ENCODE results near the gene BCAS3.
A peak's percentile ranks its signal among the peaks of the same experiment; 100 is the strongest.

The BCAS3 gene

DNA sequence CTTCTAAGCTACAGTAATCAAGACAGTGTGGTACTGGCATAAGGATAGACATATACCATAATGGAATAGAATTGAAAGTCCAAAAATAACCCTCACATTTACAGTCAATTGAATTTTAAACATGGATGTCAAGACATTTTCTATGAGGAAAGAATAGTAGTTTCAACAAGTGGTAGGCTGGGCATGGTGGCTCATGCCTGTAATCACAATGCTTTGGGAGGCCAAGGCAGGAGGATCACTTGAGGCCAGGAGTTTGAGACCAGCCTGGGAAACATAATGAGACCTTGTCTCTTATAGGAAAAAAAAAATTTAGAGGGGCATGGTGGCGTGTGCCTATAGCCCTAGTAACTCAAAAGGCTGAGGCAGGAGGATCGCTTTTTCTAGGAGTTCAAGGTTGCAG, 599.2 kb downstream of the BCAS3 start:
- DNase-seq = no peak

DNA sequence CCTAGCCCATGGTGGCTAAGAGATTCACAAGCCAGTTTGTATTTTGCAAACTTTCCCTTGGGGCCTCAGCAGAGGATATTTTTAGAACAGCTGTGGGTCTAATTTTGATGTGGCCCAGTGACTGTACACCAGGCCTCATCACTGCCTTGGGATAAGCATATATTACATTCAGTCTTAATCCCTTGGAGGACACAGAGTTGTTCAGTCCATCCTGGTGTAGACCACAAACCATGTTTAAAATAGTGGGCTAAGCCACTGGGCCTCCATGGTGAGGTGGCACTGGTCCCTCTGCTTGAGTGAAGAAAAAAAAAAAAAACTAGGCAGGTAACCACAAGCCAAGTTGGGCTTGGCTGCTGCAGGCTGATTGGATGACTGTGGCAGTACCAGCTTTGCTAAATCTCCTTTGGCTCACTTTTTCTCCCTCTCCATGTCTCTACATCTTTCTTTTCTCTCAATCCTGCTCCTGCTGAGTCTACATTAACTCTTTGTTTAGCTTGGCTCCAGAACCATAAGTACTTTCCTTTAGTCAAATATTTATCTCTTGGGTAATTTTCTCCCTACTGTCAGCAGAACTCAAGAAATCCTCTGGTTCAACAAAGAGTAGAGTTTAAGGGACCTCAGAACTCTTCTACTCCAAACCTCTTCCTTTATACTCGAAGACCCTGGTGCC, 602.0 kb downstream of the BCAS3 start:
- peak; percentile 58 for DNase-seq

DNA sequence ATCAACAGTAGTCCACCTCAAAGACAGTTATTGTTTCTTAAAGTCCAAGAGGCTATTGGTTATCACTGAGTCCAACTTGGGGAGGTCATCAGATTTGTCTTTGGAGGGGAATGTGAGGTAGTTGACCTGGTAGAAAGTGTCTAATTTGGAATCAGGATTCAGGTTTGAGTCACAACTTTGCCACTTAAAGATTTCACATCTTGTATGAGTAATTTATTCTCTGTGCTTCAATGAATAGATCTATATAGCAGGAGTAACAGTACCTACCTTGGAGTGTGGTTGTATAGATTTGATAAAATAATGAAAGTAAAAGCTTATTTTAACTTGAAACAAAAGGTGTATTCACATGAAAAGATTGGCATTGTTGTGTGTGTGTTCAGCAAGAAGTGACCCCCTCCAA, 602.7 kb downstream of the BCAS3 start:
- DNase-seq = no peak

DNA sequence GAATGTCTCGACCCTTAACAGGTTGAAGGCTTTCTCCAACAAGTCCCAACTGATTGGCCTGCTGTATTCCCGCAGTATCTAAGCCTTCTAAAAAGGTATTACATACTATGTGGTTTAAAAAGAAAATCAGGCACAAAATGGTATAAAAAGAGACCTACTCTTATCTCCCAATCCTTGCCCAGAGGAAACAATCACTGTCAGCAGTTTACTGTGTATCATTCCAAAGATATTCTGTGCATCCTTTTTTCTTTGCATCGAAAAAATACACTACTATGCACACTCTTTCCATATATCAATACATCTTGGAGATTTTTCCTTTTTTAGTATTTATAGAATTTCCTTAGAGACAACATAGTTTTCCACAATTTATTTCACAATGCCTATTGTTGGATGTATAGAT, 603.2 kb downstream of the BCAS3 start:
- no peak for DNase-seq

DNA sequence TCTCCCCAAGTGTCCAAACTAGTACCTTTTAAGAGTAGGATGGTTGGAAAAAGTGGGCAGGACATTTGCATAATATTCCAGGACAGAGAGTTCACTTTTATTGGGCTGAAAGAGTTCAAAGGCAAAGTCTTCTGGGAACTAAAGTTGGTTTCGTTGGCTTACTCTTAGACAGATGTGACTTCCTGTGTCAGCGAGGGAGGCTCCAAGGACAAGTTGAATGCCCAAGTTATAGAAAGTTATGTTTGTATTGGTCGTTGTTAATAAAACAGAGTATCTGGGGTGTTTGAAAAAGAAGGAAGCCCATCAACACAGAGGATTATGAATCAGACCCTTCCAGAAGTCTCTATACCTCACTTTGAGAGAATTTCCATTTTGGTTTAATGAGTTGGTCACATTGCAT, 604.7 kb downstream of the BCAS3 start:
- DNase-seq = no peak

DNA sequence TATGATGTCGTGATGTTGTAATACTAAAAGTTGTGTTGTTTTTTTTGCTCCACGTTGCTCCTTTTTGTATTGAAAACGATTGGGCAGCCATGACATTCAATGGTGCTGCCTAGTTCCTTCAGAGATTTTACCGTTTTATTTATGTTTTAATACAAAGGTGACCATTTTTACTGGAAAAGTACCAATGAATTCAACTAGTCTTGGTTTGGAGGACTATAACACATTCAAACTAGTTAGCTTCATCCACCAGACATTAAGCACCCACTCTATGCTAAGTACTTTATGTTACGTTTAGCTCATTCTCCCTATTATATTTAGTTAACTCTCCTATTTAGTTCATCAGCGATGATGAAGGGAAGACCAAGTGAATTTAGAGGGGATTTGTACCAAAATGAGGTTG, 605.4 kb downstream of the BCAS3 start:
- no peak for DNase-seq

DNA sequence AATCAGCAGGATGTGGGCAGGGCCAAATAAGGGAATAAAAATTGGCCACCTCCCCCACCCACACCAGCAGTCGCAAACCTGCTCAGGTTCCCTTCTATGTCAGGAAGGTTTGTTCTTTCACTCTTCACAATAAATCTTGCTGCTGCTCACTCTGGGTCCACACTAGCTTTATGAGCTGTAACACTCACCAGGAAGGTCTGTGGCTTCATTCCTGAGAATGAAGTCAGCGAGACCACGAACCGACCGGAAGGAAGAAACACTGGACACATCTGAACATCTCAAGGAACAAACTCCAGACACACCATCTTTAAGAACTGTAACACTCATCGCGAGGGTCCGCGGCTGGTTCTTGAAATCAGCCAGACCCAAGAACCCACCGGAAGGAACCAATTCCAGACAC, 606.5 kb downstream of the BCAS3 start:
- DNase-seq = peak; percentile 91

DNA sequence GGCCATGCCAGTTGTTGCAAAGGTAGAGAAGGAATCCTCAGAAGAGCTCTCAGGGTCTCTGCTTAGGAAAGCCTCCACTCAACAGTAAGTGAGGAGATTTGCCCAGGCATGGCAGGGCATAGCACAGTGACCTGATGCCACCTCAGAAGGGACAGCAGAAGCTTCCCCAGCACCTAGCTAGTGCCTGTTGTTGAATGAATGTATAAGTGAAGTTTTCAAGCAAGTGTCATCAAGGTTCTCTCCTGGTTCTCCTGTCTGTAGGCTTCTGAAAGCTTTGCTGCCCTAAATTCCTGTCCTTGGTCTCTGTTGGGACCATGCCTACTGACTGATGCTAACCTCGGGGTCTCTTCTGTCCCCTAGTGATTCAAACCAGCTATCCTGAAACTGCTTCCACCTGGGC, 607.1 kb downstream of the BCAS3 start:
- no peak for DNase-seq

DNA sequence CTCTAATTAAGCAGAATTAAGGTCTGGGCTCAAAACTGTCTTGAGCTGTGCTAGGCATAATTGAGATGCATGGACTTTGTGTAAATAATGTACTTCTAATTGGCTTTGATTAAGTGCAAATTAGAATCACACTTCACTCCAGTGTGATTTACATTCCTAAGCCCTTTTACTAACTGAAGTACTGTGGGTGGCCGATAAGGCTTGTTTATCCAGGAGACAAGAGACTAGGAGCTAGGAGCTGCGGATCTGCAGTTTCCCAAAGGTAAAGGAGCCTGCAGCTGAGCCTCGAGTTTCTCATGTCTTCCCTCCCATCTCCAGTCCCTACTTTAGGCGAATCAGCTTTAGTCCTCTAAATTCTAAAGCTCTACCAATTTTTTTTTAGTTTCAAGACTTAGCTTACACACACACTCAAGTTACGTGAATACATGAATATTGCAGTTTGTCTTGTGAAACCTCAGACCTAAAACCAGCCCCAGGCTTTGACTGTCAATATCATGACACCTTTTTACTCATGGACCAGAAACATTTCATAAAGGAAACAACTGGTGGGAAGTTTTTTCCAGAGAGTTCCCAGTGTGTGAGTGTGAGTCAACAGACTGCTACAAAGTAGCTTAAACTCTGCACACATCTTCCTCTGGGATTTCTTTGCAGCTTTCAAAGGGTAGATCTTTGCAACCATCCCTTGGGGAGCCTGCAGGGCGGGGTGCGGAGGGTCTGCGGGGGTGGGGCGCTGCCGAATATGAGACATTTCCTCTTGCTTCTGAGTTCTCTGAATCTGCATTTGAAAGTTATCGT, 608.1 kb downstream of the BCAS3 start:
- DNase-seq = peak; percentile 90

DNA sequence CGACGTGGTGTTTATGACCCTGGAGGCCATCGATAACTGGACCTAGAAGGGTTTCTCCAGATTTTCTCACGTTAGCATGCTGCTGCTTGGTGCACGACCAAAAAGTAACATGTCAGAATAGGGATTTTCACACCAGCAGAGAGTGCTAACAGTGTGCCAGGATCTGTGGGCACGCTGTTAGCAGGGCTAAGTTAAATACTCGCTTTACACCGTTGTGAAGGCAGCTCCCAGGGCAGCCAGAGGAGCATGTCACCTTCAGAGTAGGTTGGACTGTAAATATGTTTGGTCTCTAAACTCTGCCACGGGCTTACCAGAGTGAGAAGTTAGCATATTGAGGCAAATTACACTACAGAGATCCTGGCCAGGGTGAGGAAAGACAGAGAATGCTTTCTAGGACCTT, 608.8 kb downstream of the BCAS3 start:
- no peak for DNase-seq

DNA sequence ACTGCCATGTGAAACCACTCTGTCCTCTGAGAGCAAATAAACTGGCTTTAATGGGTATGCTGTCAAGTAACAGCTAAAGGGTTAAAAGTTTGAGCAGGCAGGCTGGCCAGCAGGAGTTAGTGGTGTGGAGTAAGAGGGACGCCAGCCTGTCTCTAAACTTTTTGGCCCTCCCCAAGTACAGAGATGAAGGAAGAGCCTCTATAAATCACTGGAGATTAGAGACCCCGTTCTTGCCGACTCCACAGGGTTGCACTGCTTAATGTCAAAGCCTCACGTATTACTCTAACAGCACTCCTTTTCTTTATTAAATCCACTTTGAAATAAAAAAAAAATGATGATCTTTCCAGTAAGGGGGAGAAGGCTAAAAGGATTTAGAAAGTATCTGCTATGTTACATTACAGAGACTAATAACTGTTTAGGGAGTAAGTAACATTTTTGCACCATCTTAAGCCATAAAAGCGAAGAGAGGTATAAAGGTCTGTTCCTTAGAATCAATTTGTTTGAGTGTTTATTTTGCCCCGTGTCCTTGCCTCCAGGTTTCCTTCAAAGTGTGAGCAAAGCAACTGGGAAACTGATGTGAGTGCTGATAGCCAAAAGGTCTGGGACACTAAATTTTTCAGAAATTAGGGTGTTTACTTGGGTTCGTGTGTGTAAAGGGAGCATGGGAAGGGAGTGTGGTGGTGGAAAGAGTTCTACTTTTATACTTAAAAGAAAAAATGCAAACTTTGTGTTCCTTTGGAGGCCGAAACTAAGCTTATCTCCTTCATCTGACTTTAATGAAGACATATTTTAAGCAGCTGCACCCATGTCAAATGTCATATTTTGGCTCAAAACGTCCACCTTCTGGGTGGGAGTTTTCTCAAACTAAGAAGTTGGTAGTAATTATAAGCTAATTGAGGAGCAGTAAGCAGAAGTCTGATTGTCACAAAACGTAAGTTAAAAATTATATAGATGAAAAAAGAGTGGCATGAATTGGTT, 612.0 kb downstream of the BCAS3 start:
- no peak for DNase-seq

DNA sequence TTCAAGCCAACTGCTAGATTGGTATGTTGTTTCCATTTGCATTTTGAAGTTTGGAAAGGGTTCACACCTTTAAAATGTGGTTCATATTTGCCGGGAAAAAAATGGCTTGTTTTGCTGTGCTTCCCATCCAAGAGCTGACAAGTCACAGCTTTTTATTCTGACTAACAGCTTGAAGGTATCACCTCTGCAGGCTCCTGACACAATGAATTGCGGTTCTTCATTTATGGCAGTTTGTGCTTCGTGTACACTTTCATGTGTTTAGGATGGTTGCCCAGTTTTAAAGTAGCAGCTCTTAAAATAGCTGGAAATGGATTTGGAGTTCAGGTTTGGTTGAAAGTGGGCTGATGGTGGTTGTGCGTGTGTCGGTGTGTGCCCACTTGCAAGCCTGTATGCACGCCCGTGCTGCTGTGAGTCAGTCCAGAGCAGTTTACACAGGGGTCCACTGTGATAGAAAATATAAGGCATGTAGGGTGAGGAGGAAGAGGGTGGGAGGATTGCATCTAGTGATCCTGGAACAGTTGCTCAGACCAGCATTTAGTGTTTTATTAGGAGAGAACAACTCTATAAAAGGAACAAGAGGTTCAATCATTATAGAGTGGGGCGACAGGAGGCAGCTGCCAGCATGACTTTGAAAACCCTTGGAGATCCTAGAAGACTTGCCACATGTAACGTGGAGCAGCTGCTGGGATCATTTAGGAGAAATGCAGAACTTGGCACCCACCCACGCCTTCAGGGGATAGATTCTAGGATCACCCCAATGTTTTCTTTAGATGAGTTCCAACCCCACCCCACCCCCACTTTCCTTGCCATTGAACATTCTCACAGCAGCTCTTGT, 614.0 kb downstream of the BCAS3 start:
- DNase-seq = peak; percentile 44

DNA sequence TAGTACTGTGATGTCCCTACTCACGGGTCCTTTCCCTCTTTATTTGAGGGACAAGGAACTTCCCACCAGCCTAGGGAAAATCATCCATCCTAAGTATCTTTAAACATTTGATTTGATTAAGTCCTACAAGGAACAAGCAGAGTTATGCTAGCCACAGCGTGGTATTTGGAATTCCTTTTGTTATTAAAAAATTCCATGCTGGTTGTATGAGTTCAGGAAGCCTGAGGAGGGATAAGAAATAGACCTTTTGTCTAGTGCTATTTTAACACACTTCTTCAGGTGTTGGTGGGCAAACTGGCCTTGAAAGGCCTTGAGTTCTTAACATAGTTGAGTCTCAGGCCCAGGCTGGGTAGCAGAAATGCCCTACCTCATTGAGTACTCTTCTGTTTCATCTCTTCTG, 616.6 kb downstream of the BCAS3 start:
- DNase-seq = no peak

DNA sequence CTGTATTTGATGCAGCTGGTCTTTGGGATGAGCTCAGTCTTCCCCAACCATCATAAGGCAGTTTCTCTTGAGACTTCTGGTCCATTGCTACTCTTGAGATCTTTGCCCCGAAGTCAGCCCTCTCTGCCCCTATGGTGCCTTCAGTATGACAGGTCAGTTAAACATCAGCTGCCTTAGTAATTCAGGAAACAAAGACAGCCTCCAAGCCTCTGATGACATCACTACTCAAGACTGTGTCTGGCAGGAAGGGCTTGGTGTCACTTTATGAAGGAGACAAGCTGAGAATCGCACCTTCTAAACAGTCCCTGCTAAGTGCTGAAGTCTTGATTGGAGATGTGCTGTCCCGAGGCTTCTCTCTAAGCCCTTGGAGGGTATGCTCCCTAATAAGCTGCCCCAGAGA, 617.1 kb downstream of the BCAS3 start:
- DNase-seq = peak; percentile 81

DNA sequence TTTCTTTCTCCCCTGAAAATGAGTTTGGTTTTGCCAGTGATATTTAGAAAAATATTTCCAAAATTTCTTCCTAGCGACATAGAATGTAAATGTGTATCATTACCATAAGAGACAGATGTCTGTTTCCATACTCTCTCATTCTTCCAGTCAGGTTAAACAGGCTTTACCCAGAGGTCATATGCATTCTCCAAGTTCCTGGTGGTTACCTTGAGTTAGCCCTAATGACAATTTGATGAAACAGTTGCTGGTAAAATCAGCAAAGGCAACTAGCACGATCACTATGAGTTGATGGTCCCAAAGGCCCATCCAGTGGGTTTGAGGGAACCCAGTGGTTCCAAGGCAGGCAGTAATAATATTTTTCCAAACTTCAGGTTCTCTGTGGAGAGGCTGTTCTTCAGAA, 618.4 kb downstream of the BCAS3 start:
- DNase-seq = no peak

DNA sequence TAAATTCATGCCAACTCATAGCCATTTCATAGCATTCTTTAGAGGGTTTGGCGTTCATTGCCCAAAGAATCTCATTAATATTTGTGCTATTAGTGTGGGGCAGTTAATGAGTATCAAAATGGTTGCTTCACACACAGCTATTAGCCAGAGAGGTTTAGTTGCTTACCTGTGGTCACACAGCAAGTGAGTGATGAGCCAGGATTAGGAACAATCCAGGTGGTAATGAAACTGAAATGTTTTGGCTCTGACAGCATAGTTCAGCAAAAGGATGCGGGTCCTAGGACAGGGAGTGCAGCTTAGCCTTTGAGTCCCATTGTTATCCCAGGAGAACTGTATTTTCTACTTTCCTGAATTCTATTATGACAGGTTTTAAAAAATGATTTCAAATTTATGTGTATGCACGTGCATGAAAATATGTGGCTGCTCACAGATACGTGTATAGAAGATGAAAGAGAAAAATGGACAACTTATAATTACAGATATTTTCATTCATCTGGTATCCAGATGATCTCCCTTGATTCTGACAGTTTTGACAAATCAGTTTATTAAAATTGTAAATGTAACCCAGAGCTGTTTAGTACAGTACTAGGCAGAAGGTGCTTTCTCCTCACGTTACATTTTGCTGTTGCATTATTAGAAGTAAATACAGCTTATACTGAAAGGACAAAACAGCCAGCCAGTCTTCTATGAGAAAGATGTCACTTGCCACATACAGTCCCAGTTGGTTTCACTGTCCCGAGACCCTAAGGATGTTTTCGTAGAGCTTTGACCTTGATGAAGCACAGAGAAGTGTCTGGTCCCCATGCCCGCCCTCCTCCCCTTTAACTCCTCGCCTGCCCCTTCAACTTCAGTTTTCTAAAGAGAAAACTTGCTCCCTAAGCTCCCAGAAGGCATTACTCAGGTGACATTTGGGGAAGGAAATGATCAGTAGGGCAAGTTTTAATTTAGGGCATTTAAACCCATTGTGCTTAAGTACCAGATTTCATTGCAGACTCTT, 622.2 kb downstream of the BCAS3 start:
- DNase-seq = no peak

DNA sequence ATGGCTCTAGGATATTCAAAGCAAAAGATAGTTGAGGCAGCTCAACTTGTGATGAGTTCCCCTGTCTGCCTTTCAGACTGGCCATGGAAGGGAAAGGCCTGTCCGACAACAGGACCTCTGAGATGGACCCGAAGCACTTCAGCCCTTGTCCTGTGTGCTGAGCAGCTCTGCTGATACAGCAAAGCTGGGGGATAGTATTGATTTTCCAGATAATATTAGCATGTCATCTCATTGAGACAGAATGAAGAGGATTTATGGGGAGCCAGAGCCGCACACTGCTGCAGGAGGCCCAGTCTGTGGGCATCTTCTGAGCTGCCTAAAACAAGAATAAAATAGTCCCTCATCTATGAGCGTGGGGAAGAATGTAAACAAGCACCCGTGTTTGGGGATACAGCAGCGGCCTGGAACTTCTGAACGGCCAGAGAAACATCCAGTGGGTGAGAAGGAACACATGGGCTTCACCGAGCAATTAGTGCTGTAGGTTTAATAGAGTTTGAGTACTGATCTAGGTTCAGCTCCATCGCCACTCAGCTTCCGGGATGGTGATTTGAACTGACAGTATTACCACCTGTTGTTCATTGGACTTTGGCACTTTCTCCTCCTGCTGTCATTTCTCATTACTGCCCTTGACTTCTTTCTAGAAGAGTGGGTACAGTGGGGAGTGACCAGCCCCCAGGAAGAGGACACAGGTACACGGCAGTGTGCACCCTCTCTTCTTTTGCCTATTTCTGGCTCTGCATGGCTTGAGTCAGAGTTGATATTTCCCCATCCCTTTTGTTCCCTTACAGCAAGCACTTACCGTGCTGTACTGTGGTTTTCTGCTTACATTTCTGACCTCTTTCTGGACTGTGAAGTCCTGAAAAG, 625.5 kb downstream of the BCAS3 start:
- DNase-seq = no peak

DNA sequence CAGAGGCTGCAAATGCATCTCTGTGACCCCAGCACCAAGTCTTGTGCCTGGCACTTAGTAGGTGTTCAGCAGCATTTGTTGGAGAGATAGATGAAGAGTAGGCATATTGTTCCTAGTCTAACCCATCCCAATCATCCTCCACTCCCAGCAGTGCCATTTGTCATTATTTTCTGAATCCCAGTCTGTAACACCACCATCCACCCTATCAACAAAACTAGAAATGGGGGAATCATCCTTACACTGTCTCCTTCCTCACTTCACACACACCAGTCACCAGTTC, 626.1 kb downstream of the BCAS3 start:
- DNase-seq = no peak

DNA sequence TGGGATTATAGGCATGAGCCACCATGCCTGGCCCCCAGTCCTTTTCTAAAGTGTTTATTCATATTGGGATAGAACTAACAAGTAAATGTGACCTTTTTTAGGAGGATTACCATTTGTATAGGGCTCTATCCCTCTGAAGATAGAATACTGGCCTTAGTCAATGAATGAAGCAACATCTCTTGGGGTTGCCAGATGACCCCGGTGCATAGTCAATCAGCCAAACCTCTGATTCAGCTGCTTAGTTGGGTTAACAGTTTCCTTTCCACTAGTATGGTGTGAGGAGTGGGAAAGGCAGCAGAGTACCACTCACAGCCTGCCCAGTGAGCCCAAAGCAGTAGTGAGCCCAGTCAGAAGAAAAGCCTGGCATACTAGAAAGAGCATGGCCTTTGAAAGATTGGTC, 627.4 kb downstream of the BCAS3 start:
- DNase-seq = no peak

DNA sequence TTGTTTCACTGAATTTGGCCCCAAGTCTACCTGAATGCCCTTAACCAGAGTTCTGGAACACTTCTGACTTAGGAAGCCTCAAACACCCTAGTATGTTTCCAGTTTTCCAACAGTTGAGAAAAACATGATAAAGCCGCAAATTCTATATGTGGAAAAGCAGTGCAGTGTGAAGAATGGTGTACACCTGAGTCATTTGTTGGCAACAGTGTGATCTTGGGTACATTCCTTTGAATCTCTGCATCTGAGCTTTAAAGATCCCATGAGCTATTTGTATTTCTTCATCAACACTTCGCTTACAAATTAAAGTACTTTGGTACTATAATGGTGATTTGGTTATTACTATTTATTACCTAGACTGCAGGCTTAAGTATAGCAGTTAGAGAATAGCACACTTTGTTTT, 628.4 kb downstream of the BCAS3 start:
- peak; percentile 48 for DNase-seq

Data from fibroblast of skin of right biceps (primary cell).